NCI-H2081 (cell line): ENCODE measurements around the gene CXCL14.
A peak's percentile ranks its signal among the peaks of the same experiment; 100 is the strongest.
"Not testable (repeated sequence)": the region's sequence is repeated elsewhere in the genome, so short reads cannot be mapped to it uniquely, and the experiment has no call there.

ENCODE experiments used
- DNase-seq, 2 experiments: peaks; one replicate each; lab custom pipeline; 2025; lab: John Stamatoyannopoulos, UW

Gene CXCL14

DNA sequence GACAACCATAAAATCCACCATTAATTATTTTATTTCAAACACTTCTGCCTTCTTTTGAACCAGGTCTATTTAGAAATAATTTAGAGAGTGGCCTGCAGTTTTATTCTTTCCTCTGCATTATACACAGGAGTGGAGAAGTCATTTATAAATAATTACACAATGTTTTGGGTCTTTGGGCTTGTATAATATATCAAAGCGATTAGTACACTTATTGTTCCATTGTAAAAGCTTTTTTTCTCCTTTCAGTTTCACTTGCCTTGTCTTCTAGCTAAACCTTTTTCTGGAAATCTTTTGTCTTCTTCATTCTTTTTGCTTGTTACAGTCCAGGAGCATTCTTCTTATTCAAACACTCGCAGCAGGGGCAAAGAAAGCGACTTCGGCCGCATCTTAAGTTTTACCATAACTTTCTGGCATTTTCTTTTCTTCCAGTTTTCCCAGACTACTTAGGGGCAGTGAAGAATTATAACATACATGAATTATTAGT is 35.7 kb downstream of the CXCL14 start:
- DNase-seq: no peak

DNA sequence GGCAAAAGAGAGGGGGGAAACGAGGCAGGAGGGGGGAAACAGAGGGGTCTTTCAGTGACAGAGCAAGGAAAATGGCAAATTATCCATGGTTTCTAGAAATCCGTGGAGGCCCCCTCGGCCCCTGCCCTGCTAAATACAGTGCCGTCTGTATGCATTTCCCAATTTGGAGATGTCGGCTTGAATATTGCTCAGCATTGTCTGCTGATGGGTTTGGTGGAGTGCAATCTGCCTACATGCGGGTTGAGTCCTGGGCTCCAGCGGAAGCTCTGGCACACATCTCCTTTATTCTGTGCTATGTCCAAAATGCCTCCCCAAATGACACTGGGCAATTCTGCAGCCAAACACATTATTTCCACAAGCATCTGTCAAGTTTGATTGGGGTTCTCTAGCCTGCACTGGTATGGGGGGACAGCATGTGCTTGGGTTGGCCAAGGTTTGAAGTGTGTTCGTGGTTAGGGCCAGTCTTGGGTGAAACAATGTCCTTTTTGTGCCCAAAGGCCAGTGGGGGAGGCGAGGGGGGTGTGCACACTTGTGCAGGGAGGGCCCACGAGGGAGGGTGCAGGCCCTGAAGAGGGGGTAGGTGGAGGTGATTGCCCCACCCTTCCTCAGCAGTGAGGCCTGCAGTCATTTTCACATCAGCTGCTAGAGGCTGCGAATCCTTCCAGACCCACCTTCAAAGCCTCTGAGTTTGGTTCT is 36.8 kb downstream of the CXCL14 start:
- no peak for DNase-seq

DNA sequence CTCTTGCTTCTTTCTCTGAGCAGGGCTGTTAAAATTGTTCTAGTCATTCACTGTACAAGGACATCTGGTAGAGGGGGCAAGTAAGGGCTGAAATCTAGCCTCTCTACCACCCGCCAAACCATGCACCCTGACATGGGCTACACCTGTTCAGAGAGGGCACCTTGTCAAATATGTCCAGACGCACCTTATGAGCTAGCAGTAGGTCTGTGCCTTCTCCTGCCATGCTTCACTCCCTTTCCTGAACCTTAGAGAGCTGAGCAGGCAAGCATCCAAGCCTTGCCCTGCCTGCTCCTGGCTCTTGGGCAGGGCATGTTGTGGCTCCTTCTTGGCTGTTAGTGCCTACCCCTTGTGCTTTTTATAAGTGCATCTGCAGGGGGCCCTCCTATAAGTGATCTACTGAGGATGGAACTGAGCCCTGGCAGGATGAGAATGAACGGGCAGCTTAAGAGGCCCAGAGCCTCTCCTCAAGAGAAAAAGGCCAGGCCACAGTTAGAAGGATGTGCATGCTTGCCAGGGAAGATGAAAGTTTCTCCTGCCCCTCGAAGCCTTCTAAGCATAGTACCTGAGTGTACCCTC is 39.3 kb downstream of the CXCL14 start:
- DNase-seq: no peak

DNA sequence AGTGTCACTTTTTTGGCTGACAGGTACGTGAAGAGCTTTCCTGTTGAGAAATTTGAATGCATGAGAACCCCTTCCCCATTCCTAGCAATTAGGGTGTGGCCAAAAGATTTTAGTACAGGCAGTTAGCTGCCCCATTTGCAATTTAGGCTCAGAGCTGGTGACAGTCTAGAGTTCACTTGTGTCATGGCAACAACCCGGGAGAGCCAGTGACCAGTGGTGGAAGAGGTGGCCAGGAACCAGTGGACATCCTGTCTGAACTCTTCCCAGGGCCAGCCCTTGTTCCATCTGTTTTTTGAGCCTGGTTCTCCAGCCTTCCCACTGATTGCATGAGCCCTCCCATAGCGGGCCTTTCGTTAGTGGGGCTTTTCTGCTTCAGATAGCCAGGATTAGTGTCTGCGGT is 40.5 kb downstream of the CXCL14 start:
- DNase-seq: no peak

DNA sequence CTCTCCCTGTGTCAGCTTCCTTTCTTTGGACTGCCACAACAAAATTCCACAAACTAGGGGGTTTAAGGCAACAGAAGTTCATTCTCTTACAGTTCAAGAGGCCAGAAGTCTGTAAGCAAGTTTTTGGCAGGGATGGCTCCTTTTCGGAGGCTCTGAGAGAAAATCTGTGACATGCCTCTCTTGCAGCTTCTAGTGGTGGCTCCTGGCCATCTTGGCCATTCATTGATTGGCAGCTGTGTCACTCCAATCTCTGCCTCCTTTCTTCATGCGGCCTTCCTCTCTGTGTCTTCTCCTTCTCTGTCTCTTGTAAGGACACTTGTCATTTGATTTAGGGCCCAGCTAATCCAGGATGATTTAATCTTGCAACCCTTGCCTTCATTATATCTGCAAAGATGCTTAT is 41.0 kb downstream of the CXCL14 start:
- DNase-seq: no peak

DNA sequence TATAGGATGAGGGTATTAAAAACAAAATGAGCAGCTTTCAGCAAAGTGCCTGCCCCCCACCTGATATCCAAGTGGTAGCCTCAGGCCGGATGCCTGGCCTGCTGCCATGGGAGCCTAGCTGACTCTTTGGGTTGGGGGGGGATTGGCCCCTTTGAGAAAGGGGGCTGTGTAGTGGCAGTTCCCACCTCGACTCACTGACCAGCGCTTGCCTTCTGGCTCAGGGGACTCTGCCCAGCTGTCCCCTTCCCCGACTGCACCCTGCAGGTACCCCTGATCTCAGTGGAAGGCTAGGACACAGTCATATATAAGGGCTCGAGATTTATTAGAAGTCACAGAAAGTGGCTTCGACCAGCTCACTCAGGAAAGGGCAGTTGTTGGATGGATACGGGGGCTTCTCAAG is 41.5 kb downstream of the CXCL14 start:
- DNase-seq: no peak

DNA sequence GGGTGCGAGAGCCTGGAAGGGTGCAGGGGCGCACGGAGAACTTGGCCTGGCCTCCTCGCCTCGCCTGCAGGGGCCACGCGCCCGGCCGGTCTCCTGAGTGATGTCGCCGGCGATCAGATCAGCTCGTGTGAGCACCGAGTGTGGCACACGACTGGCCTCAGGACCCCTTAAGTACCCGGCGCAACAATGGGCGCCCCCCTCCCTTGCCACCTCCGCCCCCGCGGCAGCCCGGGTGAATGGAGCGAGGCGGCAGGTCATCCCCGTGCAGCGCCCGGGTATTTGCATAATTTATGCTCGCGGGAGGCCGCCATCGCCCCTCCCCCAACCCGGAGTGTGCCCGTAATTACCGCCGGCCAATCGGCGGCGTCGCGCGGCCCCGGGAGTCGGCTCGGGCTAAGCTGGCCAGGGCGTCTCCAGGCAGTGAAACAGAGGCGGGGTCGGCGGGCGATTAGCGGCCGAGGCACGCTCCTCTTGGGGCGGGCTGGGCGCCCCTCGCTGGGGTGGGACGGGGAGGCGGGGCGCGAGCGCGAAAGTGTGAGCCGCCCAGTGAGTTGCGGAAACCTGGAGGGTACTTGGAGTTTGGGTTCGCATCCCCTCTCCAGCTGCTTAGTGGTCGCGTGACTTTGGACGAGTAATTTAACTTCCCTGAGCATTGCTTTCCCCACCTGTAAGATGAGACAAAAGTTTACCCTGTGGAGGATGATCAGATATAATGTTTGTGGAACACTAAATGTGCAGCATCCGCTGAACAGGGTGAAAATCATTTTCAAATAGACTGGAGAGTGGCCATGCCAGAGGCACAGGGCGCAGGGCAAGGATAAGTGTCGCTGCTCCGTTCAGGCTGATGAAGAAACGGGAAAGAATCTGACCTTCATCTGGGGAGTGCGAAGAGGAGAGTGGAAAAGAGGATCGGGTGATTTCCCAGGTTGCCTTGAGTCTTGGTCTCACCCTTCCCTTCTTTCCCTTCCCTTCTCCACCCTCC is 42.7 kb downstream of the CXCL14 start, which contains the start of gene NEUROG1:
Gene NEUROG1 (minus strand): TSS at position 145 of the 982 bp plus-strand sequence. CDS start 274 bp downstream, outside the sequence.
- DNase-seq: peak in 1 of 2 experiments; percentile 36

DNA sequence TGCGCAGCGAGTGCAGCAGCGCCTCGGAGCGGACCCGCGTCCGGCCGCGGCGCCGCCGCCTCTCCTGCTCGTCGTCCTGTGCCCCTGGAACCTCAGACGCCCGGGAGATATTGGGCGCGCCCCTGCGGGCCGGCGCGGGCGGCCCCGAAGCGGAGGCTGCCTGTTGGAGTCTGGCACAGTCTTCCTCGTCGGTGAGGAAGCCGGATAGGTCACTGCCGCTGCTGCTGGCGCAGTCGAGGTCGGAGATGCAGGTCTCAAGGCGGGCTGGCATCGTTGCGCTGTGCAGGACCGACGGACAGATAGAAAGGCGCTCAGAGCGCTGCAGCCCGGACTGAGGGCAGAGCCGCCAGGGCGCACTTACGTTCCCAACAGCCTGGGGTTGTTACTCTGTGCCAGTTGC is 43.4 kb downstream of the CXCL14 start:
- DNase-seq: no peak

DNA sequence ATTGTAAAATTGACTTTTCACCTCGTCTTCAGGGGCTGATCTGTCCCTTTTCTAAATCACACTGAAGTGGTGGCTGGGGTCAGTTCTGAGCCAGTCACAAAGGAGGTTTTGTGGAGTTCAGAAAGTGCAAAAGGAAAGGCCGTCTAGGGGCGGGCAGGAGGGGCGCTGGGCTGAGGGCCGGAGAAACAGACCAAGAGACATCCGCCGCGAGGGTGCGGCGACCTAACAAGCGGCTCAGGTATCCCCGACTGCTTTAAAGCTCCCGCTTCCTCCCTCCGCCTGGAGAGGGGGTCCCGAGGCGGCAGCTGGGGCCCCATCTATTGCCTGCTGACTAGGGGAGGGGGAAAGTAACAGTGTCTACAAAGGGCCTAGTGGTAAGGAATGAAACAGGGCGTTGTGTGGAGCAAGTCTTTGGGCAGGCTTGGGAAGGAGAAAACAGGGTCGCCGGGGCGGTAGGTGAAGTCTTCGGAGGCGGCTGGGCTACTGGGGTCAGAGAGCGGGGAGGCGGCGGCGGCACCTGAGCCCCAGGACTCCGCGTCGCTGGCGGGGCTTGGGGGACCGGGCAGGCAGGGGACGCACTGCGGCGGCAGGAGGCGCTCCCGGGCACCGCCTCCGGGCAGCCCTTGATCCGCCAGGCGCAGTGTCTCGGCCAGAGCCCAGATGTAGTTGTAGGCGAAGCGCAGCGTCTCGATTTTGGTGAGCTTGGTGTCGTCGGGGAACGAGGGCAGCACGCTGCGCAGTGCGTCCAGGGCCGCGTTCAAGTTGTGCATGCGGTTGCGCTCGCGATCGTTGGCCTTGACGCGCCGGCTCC is 44.0 kb downstream of the CXCL14 start:
- no peak for DNase-seq

DNA sequence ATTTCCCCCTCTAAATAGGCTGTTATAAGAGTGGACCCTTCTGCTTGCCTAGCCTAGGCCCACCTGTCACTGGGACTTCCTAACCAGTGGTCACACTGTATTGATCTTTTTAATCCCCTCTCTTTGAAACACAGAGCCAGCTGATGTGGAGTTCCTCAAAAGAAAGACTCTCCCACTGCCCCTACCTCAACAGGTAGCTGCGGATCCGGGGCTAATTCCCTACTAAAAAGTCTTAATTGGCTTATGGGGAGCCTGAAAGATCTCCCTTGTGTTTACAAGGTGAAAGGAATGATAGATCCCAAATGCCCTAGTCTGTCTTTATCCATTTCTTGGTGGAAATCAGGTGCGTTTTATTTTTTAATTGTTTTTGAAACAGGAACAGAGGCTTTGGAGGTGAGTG is 45.0 kb downstream of the CXCL14 start:
- DNase-seq: no peak

DNA sequence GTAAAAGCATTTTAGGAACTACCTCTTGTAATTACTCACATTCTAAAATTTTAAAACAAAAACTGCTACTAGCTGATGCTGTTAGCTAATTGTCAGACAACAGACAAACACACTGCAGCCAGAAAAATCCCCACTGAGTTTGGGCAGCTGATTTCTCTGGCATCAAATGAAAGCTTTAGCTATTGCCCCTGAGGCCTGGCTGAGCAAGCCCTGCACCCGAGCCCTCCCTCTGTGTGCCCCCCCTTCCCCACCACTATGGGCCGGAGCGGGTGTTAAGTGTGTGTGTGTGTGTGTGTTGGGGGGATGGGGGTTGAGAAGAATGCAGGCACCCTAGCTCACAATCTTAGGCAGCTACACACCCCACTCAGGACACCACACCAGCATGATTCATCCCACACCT is 45.5 kb downstream of the CXCL14 start:
- DNase-seq: no peak

DNA sequence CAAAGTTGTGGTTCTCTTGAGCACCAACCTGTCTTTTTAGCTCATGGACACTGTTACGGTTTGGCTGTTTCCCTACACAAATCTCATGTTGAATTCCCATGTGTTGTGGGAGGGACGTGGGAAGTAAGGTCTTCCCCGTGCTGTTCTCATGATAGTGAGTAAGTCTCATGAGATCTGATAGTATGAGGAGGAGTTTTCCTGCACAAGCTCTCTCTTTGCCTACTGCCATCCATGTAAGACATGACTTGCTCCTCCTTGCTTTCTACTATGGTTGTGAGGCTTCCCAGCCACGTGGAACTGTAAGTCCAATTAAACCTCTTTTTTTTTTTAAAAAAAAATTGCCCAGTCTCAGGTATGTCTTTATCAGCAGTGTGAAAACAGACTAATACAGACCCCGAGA is 49.2 kb downstream of the CXCL14 start:
- DNase-seq: not testable (repeated sequence)

DNA sequence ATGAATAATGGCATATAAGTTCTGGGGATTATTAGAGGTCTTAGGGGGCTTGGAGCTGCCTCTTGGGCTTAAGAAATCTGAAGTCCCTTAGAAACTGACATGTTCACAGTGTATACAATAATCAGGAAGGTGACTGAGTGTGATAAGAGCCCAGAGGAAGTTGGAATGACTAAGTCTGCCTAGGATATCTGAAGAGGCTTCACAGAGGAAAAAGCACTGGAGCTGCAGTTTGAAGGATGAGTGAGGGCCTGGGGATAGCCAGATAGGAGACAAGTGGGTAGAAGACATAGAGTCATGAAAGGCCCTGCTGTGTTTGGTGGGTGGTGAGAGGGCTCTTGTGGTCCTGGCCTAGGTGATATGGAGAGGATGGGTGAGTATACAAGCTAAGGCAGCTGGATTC is 51.9 kb downstream of the CXCL14 start:
- DNase-seq: no peak

DNA sequence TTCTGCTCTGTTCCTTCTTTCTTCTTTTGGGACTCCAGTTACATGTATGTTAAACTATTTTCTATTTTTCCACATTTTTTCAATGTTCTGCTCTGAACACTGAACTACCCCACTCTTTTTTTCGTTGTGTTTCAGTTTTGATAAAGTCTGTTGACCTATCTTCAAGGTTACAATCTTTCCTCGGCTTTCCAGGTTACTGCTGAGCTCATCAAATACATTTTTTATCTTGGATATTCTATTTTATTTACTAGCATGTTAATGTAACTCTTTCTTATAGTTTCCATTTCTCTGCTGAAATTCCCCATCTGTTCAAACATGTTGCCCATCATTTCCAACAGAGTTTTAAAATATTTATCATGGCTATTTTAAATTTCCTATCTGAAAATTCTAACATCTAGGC is 56.8 kb downstream of the CXCL14 start:
- DNase-seq: no peak
